ENCODE results near the gene MYORG.
"Not testable (repeated sequence)": the region's sequence is repeated elsewhere in the genome, so short reads cannot be mapped to it uniquely, and the experiment has no call there.

MYORG gene

GRCh38 chr9:34370335-34370969 is 6.2 kb downstream of the MYORG start:
- TF ChIP-seq, protein P1, sequence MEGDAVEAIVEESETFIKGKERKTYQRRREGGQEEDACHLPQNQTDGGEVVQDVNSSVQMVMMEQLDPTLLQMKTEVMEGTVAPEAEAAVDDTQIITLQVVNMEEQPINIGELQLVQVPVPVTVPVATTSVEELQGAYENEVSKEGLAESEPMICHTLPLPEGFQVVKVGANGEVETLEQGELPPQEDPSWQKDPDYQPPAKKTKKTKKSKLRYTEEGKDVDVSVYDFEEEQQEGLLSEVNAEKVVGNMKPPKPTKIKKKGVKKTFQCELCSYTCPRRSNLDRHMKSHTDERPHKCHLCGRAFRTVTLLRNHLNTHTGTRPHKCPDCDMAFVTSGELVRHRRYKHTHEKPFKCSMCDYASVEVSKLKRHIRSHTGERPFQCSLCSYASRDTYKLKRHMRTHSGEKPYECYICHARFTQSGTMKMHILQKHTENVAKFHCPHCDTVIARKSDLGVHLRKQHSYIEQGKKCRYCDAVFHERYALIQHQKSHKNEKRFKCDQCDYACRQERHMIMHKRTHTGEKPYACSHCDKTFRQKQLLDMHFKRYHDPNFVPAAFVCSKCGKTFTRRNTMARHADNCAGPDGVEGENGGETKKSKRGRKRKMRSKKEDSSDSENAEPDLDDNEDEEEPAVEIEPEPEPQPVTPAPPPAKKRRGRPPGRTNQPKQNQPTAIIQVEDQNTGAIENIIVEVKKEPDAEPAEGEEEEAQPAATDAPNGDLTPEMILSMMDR (IDR thresholded peaks at IDR 0.05; ENCODE audit: low read depth, low read length, missing control alignments), result no peak
- in situ Hi-C loops (cut with HindIII; ENCODE audit: low sequenced_read_pairs), result no loop called here
- H3K4me3 ChIP-seq (ENCODE audit: low read depth, low read length), result no peak overlapping the region
- DNase-seq (ENCODE audit: low read depth), result no peak

- in situ Hi-C loops (cut with HindIII; ENCODE audit: low sequenced_read_pairs), result no loop called here
- TF ChIP-seq, protein P1 (IDR thresholded peaks at IDR 0.05; ENCODE audit: low read depth, low read length, missing control alignments), result no peak
- no peak for DNase-seq (ENCODE audit: low read depth)
- H3K4me3 ChIP-seq (ENCODE audit: low read depth, low read length), result no peak overlapping the region
These were observed 7.1 kb downstream of the MYORG start for GRCh38 chr9:34369636-34370035.

DNA sequence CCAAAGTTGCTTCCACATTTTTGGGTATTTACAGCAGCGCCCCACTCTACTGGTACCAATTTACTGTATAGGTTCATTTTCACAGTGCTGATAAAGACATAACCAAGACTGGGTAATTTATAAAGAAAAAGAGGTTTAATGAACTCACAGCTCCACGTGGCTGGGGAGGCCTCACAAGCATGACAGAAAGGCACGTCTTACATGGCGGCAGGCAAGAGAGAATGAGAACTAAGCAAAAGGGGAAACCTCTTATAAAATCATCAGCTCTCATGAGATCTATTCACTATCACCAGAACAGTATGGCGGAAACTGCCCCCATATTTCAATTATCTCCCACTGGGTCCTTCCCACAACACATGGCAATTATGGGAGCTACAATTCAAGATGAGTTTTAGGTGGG is 7.9 kb downstream of the MYORG start:
- H3K4me3 ChIP-seq (ENCODE audit: low read depth, low read length); in situ Hi-C loops (cut with HindIII; ENCODE audit: low sequenced_read_pairs); DNase-seq (ENCODE audit: low read depth): not testable (repeated sequence)

DNA sequence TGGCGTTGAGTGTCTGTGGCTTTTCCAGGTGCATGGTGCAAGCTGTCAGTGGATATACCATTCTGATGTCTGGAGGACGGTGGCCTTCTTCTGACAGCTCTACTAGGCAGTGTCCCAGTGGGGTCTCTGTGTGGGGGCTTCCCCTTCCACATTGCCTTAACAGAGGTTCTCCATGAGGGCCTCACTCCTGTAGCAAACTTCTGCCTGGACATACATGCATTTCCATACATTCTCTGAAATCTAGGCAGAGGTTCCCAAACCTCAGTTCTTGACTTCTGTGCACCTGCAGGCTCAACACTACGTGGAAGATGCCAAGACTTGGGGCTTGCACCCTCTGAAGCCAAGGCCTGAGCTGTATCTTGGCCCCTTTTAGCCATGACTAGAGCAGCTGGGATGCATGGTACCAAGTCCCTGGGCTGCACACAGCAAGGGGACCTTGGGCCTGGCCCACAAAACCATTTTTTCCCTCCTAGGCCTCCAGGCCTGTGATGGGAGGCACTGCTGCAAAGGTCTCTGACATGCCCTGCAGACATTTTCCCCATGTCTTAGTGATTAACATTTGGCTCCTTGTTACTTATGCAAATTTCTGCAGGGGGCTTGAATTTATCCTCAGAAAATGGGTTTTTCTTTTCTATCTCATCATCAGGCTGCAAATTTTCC is 8.8 kb downstream of the MYORG start:
- H3K4me3 ChIP-seq (ENCODE audit: low read depth, low read length); in situ Hi-C loops (cut with HindIII; ENCODE audit: low sequenced_read_pairs); DNase-seq (ENCODE audit: low read depth): not testable (repeated sequence)

DNA sequence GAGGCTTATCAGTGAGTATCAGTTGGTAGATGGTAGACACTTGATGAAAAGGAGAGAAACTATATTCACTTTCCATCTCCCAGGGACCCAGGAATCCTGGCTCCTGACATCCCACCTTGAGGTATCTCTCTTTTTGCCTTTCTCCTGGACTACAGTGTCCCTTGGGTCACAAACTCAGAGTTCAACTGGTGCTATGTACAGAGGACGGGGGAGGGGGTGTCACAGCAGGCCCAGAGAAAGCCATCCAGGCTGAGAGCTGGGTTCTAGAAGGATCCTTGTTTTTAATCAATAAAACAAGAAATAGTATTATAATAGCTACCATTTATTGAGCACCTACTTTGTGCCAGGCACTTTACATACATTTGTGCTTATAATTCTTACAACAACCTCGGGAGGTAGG is 10.3 kb downstream of the MYORG start:
- no peak for DNase-seq (ENCODE audit: low read depth)
- no peak overlapping the region for H3K4me3 ChIP-seq (ENCODE audit: low read depth, low read length)
- in situ Hi-C loops (cut with HindIII; ENCODE audit: low sequenced_read_pairs), result no loop called here
- TF ChIP-seq, protein P1 (IDR thresholded peaks at IDR 0.05; ENCODE audit: low read depth, low read length, missing control alignments), result no peak

DNA sequence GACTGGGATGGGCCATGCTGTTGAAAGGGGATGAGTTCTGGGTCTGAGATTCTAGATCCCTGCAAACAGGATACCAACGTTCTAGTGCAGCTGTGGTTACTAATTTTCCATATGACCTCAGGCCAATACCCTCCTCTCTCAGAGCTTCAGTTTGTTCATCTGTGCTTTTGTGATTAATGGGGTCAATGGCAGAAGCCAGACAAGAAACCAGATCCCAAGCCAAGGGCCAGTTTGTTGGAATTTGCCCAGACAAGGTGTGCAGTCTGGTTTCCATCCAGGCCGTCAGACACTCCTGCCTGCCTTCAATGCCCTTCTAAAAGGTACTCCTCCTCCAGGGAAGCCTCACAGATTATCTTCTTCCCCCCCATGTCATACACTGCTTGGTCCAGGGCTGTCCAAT is 11.4 kb downstream of the MYORG start:
- in situ Hi-C loops (cut with HindIII; ENCODE audit: low sequenced_read_pairs), result no loop called here
- no peak overlapping the region for H3K4me3 ChIP-seq (ENCODE audit: low read depth, low read length)
- no peak for DNase-seq (ENCODE audit: low read depth)
- TF ChIP-seq, protein P1 (IDR thresholded peaks at IDR 0.05; ENCODE audit: low read depth, low read length, missing control alignments), result no peak

DNA sequence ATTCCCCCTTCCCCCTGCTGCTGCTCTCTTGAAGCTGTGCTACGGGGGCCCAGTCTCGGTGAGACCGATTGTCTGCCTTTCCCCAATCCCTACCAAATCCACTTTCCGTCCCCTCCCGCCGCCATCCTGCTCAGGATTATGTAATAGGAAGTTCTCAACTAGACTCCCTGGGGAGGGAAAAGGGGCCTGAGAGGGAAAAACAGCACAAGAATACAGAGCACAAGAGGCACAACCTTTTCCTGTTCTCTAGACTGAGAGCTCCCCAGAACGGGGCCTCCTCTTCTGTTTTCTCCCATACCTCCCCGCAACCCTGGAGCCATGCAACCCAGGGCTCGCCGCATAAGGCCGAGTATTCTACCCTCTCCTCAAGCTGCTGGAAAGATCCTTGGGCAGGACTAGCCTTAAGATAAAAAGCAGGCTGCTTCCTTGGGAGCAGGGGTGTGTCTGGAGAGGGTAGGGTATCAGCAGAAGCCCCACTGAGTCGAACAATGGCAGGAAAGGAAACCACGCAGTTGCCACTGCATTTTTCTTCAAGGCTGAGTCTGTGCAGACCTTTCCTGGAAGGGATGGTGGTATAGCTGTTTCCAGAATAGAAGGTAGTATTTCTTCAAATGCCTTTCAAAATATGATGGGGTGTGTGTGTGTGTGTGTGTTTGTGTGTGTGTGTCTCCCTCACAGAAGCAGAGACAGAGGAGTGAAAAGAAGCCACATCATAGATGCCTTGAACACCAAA is 12.9 kb downstream of the MYORG start:
- in situ Hi-C loops (cut with HindIII; ENCODE audit: low sequenced_read_pairs), result no loop called here
- DNase-seq (ENCODE audit: low read depth), result no peak
- no peak overlapping the region for H3K4me3 ChIP-seq (ENCODE audit: low read depth, low read length)
- TF ChIP-seq, protein P1 (IDR thresholded peaks at IDR 0.05; ENCODE audit: low read depth, low read length, missing control alignments), result no peak

Measured in astrocyte of the cerebellum (primary cell).